GM10266 (cell line): Measurements from ENCODE around the gene RASSF4.

Source experiments
- DNase-seq: peaks from one replicate; pipeline ENCODE4 v3.0.0; 2012; ENCODE audit errors: extremely low spot score
- TF ChIP-seq, protein P1 (sequence below): IDR thresholded peaks from 2 replicates; pipeline ENCODE4 v1.5.1; 2012; ENCODE audit warnings: mild to moderate bottlenecking, low read depth; ENCODE audit not compliant: control insufficient read depth, insufficient read depth; ENCODE audit errors: missing control alignments

Gene RASSF4

DNA sequence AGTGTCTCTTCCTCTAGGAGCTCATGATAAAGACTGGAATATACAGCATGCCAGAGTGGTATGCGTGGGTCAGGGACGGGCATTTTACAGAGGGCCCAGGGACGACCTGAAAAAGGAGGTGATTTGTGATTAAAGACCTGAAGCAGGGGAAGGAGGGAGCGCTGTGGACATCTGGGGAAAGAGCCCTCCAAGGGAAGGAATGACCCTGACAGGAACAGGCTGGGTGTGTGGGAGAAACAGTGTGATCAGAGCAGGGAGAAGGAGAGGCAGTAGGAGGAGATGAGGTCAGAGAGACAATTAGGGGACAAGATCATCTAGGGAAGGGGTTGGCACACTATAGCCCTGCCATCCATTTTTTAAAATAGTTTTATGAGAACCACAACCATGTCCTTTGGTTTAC, 3.4 kb upstream of the RASSF4 start:
- DNase-seq = no peak
- TF ChIP-seq, protein P1, sequence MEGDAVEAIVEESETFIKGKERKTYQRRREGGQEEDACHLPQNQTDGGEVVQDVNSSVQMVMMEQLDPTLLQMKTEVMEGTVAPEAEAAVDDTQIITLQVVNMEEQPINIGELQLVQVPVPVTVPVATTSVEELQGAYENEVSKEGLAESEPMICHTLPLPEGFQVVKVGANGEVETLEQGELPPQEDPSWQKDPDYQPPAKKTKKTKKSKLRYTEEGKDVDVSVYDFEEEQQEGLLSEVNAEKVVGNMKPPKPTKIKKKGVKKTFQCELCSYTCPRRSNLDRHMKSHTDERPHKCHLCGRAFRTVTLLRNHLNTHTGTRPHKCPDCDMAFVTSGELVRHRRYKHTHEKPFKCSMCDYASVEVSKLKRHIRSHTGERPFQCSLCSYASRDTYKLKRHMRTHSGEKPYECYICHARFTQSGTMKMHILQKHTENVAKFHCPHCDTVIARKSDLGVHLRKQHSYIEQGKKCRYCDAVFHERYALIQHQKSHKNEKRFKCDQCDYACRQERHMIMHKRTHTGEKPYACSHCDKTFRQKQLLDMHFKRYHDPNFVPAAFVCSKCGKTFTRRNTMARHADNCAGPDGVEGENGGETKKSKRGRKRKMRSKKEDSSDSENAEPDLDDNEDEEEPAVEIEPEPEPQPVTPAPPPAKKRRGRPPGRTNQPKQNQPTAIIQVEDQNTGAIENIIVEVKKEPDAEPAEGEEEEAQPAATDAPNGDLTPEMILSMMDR = no peak

- TF ChIP-seq, protein P1 = no peak
- DNase-seq = no peak
Measured at GRCh38 chr10:44956717-44957706, 2.6 kb upstream of the RASSF4 start.

DNA sequence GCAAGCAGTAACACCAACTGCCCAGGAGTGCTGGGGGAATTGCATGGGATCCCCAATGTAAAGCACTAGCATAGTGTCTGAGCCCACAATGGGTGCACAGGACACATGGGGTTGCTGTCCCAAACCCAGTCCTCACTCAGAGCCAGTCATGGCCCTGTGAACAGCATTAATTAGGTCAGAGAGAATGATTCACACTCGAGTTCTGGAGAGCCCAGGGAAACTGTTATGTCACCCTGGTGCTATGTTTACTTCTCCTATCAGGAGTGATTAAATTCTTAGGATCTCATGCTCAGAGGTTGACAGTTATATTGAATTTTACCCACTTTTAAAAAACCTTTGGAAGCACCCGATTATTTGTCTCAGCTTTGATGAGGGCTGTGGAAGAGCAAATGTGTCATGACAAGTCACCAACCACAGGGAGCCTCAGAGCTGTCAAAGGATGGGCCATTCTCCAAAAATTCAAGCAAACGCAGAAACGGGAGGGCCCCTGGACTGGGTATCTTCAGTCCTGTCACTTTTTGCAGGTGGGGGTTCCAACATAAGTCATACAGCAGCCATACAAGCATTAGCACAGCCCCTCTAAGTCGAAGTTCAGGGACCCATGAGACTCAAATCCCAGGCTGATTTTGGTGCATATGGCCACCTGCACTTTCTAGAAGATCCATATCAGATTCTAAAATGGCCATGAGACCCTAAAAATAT, 1.3 kb upstream of the RASSF4 start:
- DNase-seq = no peak
- TF ChIP-seq, protein P1 = no peak

GRCh38 chr10:44958898-44959246, 730 bp upstream of the RASSF4 start:
- TF ChIP-seq, protein P1 = no peak
- no peak for DNase-seq

DNA sequence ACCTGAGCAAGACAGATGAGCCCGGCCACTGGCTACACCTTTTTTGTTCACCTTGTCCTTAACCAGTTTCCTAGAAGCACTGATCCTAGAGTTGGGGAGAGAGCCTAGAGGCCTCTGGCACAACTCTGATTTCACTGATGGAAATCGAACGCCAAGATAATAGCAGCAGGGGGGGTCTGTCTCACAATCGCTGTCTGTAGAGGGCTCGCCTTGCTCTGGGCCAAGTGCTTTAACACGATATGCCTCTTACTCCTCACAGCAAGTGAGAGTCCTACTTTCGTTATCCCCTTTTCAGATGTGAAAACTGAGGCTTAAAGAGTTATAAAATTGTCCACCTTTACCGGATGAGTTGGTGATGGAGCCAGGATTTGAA, 472 bp downstream of the RASSF4 start:
- DNase-seq = no peak
- TF ChIP-seq, protein P1 = no peak

DNA sequence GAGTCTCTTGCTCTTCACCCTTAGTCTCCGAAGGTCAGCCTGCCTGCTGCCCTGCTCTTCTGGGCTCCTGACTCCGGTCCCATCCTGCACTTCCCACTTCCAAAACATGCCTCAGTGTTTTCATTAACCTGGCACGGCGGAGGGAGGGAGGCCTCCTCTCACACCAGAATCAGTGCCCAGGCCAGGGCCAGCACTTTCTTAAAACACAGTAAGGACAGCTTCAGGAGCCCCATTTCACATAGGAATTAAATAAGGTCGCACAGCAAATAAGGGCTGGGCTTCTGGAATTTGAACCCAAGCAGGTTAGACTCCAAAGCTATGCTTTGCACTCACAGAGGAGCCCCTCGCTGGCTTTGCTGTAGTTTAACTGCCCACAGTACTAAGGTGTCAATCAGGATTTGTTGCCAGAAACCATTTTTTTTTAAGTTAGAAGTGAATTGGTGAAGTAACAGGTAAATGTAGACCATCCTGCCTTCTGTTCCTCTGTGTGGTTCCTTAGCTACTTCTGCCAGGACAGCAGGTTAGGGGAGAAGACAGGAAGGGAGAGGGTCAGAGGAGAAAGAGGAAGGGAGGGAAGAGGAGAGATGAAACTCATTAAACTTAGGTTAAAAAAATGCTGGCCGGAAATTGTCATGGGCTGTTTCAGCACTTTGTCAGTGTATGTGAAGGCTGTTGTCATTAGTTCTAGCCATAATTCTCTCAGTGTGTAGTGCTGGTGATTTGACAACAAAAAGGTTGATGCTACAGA, 1.1 kb downstream of the RASSF4 start:
- TF ChIP-seq, protein P1 = no peak
- no peak for DNase-seq

DNA sequence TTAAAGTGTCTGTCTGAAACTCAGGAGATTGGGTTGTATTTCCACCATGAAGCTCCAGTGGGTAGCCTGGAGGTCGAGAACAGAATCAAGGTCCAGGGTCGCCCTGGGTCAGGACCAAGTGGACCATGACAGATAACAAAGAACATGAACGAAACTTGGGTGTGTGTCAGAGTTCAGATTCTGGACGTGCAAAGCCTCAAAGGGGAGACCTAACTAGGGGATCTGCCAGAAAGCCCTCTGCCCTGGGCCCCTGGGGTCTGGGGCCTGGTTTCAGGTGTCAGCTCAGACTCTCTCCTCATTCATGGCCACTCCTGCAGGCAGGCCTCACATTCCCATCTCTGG, 1.6 kb downstream of the RASSF4 start:
- TF ChIP-seq, protein P1 = no peak
- no peak for DNase-seq
